Smooth muscle cell (in vitro differentiated cells): Measurements from ENCODE around the gene PUM1. TPM values are rescaled to one million over a fixed set of nuclear protein-coding genes. Genes with fewer than 3 reads are reported as not detected.
"Not testable (repeated sequence)": the region's sequence is repeated elsewhere in the genome, so short reads cannot be mapped to it uniquely, and the experiment has no call there.

Source experiments
- DNase-seq: peaks from one replicate; lab custom pipeline; 2025; ENCODE audit not compliant: unreplicated experiment; lab: John Stamatoyannopoulos, UW
- H2AFZ ChIP-seq: fragments of 200-600 bp; sonication (generic); 2 replicates; pipeline ENCODE4 v1.6.0; 2016; ENCODE audit warnings: antibody characterized with exemption, low read depth, mild to moderate bottlenecking
- H3F3A ChIP-seq: fragments of 200-600 bp; sonication (generic); 2 replicates; pipeline ENCODE4 v1.6.0; 2017; ENCODE audit warnings: antibody characterized with exemption, low read depth
- H3K27ac ChIP-seq: fragments of 200-600 bp; sonication (generic); 2 replicates; pipeline ENCODE4 v1.5.1; 2016; ENCODE audit warnings: low read depth, mild to moderate bottlenecking
- H3K27me3 ChIP-seq: fragments of 200-600 bp; sonication (generic); 2 replicates; pipeline ENCODE4 v1.6.1; 2016; ENCODE audit warnings: low read depth, mild to moderate bottlenecking
- H3K36me3 ChIP-seq: fragments of 200-600 bp; sonication (generic); 2 replicates; pipeline ENCODE4 v1.5.1; 2016; ENCODE audit warnings: low read depth
- H3K4me1 ChIP-seq: fragments of 200-600 bp; sonication (generic); 2 replicates; pipeline ENCODE4 v1.5.1; 2016; ENCODE audit warnings: low read depth
- H3K4me2 ChIP-seq: fragments of 200-600 bp; sonication (generic); 2 replicates; pipeline ENCODE4 v1.6.0; 2016; ENCODE audit warnings: mild to moderate bottlenecking
- H3K4me3 ChIP-seq: fragments of 200-600 bp; sonication (generic); 2 replicates; pipeline ENCODE4 v1.5.1; 2016; ENCODE audit warnings: mild to moderate bottlenecking
- H3K79me2 ChIP-seq: fragments of 200-600 bp; sonication (generic); 2 replicates; pipeline ENCODE4 v1.6.0; 2016; ENCODE audit warnings: low read depth, mild to moderate bottlenecking
- H3K9ac ChIP-seq: fragments of 200-600 bp; sonication (generic); 2 replicates; pipeline ENCODE4 v1.6.0; 2016; ENCODE audit warnings: low read depth
- H3K9me3 ChIP-seq: fragments of 200-600 bp; sonication (generic); replicated peaks from 2 replicates; pipeline ENCODE4 v1.5.1; 2016; ENCODE audit warnings: low read depth
- H4K20me1 ChIP-seq: fragments of 200-600 bp; sonication (generic); 2 replicates; pipeline ENCODE4 v1.6.0; 2016; ENCODE audit warnings: low read depth
- CTCF ChIP-seq: fragments of 200-600 bp; sonication (generic); IDR thresholded peaks from 2 replicates; pipeline ENCODE4 v1.5.1; 2017; ENCODE audit warnings: borderline replicate concordance, mild to moderate bottlenecking, antibody characterized with exemption; ENCODE audit not compliant: insufficient read depth, poor library complexity, severe bottlenecking
- WGBS: methylation state at CpG from one replicate; pipeline ENCODE4 v1.1.7; 2016; ENCODE audit warnings: low lambda C conversion rate; 5-methylcytosine and 5-hydroxymethylcytosine counted together
- polyA plus RNA-seq: library from polyadenylated mRNA; unstranded; fragments of >200 nt; fragmentation: Nextera tagmentation; extraction: Ambion mirVana; gene quantifications from 2 replicates; pipeline ENCODE4 v1.2.1, GENCODE V29; 2016
- total RNA-seq: library from RNA; depleted of rRNA; stranded (reverse); fragments of >200 nt; gene quantifications from 2 replicates; pipeline ENCODE4 v1.2.3, GENCODE V29; 2014

The PUM1 gene
- total and polyA plus RNA-seq, 2 experiments from 2014 or later: 49.0 to 78.2 TPM

- WGBS: 91% methylated on average over 6 of the region's 6 CpGs
- Histone ChIP-seq H3K9me3 (no peaks in the 10 kb centered on the region), H4K20me1 (peaks cover 100% of the 10 kb centered on the region), H3K4me3 (no peak overlapping the region), H3K27me3 (no peaks in the 10 kb centered on the region), H3K27ac (no peak overlapping the region), H3K79me2 (peaks cover 97% of the 10 kb centered on the region), H3K36me3 (no peaks in the 10 kb centered on the region), H2AFZ (no peak overlapping the region), H3F3A (no peaks in the 10 kb centered on the region), H3K9ac (no peak overlapping the region), H3K4me1 (peaks cover 5% of the 10 kb centered on the region), H3K4me2 (no peak overlapping the region)
- DNase-seq: no peak
- no peak for TF ChIP-seq CTCF
These were observed 22.9 kb downstream of the PUM1 start for GRCh38 chr1:31042656-31043055.

- no peak overlapping the region for H3K27ac ChIP-seq
- peaks cover 97% of the 10 kb centered on the region for H3K79me2 ChIP-seq
- peaks cover 100% of the 10 kb centered on the region for H4K20me1 ChIP-seq
- no peaks in the 10 kb centered on the region for H3K9me3 ChIP-seq
- TF ChIP-seq CTCF: no peak
- H3K9ac ChIP-seq: no peak overlapping the region
- H3K27me3 ChIP-seq: no peaks in the 10 kb centered on the region
- DNase-seq: no peak
- H3K36me3 ChIP-seq: no peaks in the 10 kb centered on the region
- no peaks in the 10 kb centered on the region for H3F3A ChIP-seq
- no peak overlapping the region for H2AFZ ChIP-seq
- H3K4me1 ChIP-seq: peaks cover 5% of the 10 kb centered on the region
- H3K4me3 ChIP-seq: no peak overlapping the region
- H3K4me2 ChIP-seq: no peak overlapping the region
These were observed 24.0 kb downstream of the PUM1 start for GRCh38 chr1:31041529-31041928.

GRCh38 chr1:31040038-31040437 is 25.5 kb downstream of the PUM1 start:
- DNase-seq: no peak
- no peaks in the 10 kb centered on the region for H3K9me3 ChIP-seq
- no peaks in the 10 kb centered on the region for H3F3A ChIP-seq
- H3K36me3 ChIP-seq: no peaks in the 10 kb centered on the region
- no peak overlapping the region for H3K4me2 ChIP-seq
- no peak for TF ChIP-seq CTCF
- 91% methylated on average over 3 of the region's 3 CpGs for WGBS
- peaks cover 97% of the 10 kb centered on the region for H3K79me2 ChIP-seq
- H3K4me1 ChIP-seq: peaks cover 5% of the 10 kb centered on the region
- no peaks in the 10 kb centered on the region for H3K27me3 ChIP-seq
- peaks cover 100% of the 10 kb centered on the region for H4K20me1 ChIP-seq
- H3K9ac ChIP-seq: no peak overlapping the region
- no peak overlapping the region for H3K4me3 ChIP-seq
- H2AFZ ChIP-seq: no peak overlapping the region
- H3K27ac ChIP-seq: peak overlapping the region; percentile 36

- H3F3A ChIP-seq, H3K9me3 ChIP-seq, H3K9ac ChIP-seq, DNase-seq, H3K36me3 ChIP-seq, H2AFZ ChIP-seq, H3K27me3 ChIP-seq, H3K4me3 ChIP-seq, H3K4me1 ChIP-seq: not testable (repeated sequence)
- Histone ChIP-seq H4K20me1 (peaks cover 100% of the 10 kb centered on the region), H3K27ac (peak overlapping the region; percentile 70), H3K4me2 (peak overlapping the region; percentile 75), H3K79me2 (peaks cover 97% of the 10 kb centered on the region)
- 87% methylated on average over 5 of the region's 5 CpGs for WGBS
These were observed 26.6 kb downstream of the PUM1 start for GRCh38 chr1:31038935-31039334.
